HL-60/S4 (cell line): ENCODE data around the gene LOXL1.
"Not testable (repeated sequence)": the region's sequence is repeated elsewhere in the genome, so short reads cannot be mapped to it uniquely, and the experiment has no call there.

ENCODE experiments used
- in situ Hi-C: fragments of 300-500 bp; cut with MboI; formaldehyde crosslinking; loops from 2 replicates; pipeline ENCODE4 v1.14.3; 2022; ENCODE audit warnings: low sequenced_read_pairs

The LOXL1 gene

GRCh38 chr15:73972984-73973682, 46.9 kb downstream of the LOXL1 start:
- in situ Hi-C loops, result no loop called here

GRCh38 chr15:73973683-73974200, 47.5 kb downstream of the LOXL1 start:
- in situ Hi-C loops, result not testable (repeated sequence)

GRCh38 chr15:73975440-73976125, 49.3 kb downstream of the LOXL1 start:
- in situ Hi-C loops, result not testable (repeated sequence)

- in situ Hi-C loops, result no loop called here
Observed at GRCh38 chr15:73978896-73979295, 52.6 kb downstream of the LOXL1 start.

GRCh38 chr15:73979636-73980035, 53.4 kb downstream of the LOXL1 start:
- in situ Hi-C loops, result no loop called here

GRCh38 chr15:73981761-73982221, 55.5 kb downstream of the LOXL1 start:
- in situ Hi-C loops, result no loop called here

- in situ Hi-C loops, result no loop called here
Observed at GRCh38 chr15:73982222-73982962, 56.1 kb downstream of the LOXL1 start.

- in situ Hi-C loops, result no loop called here
Observed at GRCh38 chr15:73983211-73983727, 57.0 kb downstream of the LOXL1 start.

- in situ Hi-C loops, result no loop called here
Observed at GRCh38 chr15:73983773-73984172, 57.5 kb downstream of the LOXL1 start.

- in situ Hi-C loops, result no loop called here
Observed at GRCh38 chr15:73984208-73984979, 58.1 kb downstream of the LOXL1 start.

GRCh38 chr15:73985101-73985873, 59.0 kb downstream of the LOXL1 start:
- in situ Hi-C loops, result no loop called here

GRCh38 chr15:73986055-73986775, 60.0 kb downstream of the LOXL1 start:
- in situ Hi-C loops, result no loop called here

GRCh38 chr15:73986776-73987056, 60.5 kb downstream of the LOXL1 start:
- in situ Hi-C loops, result no loop called here

GRCh38 chr15:73987250-73987649, 61.0 kb downstream of the LOXL1 start:
- in situ Hi-C loops, result no loop called here

GRCh38 chr15:73987681-73988444, 61.6 kb downstream of the LOXL1 start:
- in situ Hi-C loops, result no loop called here

GRCh38 chr15:73988445-73988969, 62.2 kb downstream of the LOXL1 start:
- in situ Hi-C loops, result no loop called here

GRCh38 chr15:73989001-73989798, 62.9 kb downstream of the LOXL1 start:
- in situ Hi-C loops, result no loop called here
